Measurements from ENCODE around the gene EML2. TPM values are rescaled to one million over a fixed set of nuclear protein-coding genes. Genes with fewer than 3 reads are reported as not detected.

The EML2 gene
- total and polyA plus RNA-seq, 2 of the 8 experiments (the other 6 are each of a cell fraction or from before 2014, with no cell fraction given) = 28.8 to 29.4 TPM

DNA sequence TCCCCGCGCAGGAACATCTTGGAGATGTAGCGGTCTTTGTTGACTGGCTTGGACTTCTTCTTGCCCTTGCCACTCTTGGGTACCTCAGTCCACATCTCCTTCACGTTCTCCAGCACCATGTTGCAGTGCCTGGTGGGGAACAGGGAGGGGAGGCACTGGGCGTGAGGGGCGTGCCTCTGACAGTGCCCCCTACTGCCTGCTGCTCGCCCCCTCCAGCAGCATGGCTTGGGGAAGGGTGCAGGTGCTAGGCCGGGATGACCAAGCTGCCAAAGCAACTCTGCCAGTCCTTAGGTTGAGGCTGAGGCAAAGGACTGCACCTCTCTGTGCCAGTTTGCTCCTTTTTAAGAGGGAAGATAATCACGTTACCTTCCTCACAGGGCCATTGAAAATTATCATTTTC lies 48.4 kb upstream of the EML2 start:
- Histone ChIP-seq H3K14ac (ENCODE audit: insufficient read length) (no peak overlapping the region), H3K9me3 (ENCODE audit: insufficient read depth in 2 of 2, low read depth in 1 of 2, low read length in 1 of 2) (no peaks in the 10 kb centered on the region), H3K4me2 (ENCODE audit: insufficient read depth in 1 of 2, low read depth in 2 of 2, low read length in 2 of 2) (no peak overlapping the region), H3K4me1 (replicated peaks in 1 of 4; ENCODE audit: control insufficient read depth in 3 of 4, insufficient read depth in 4 of 4, low read length in 3 of 4) (no peaks in the 10 kb centered on the region), H3K4me3 (ENCODE audit: extremely low read depth in 1 of 4, insufficient read depth in 2 of 4, low read depth in 3 of 4, low read length in 4 of 4) (no peak overlapping the region), H2BK20ac (ENCODE audit: low read length) (no peak overlapping the region), H2BK15ac (ENCODE audit: low read length) (no peak overlapping the region), H3K4ac (replicated peaks; ENCODE audit: insufficient read length, low read depth, low read length) (no peak overlapping the region), H3K36me3 (ENCODE audit: control insufficient read depth in 2 of 4, insufficient read depth in 4 of 4, low read length in 3 of 4) (peaks cover 11 to 48% (median 30%) of the 10 kb centered on the region in 4 experiments), H2BK120ac (replicated peaks; ENCODE audit: low read depth, low read length) (no peak overlapping the region), H2AK5ac (ENCODE audit: low read depth, low read length) (no peak overlapping the region), H3K79me2 (ENCODE audit: control insufficient read depth in 1 of 2, insufficient read depth in 2 of 2, low read length in 2 of 2) (peaks cover 0 to 16% of the 10 kb centered on the region in 2 experiments; a peak in 3 of 4 replicates), H2AFZ (ENCODE audit: low read length) (no peak overlapping the region), H3K27me3 (replicated peaks in 1 of 4; ENCODE audit: control insufficient read depth in 3 of 4, extremely low read depth in 1 of 4, insufficient read depth in 3 of 4, low read length in 3 of 4) (no peaks in the 10 kb centered on the region), H3K23ac (ENCODE audit: insufficient read length) (no peak overlapping the region), H4K20me1 (replicated peaks in 1 of 2; ENCODE audit: control insufficient read depth in 1 of 2, insufficient read depth in 2 of 2, low read length in 2 of 2) (peaks cover 5 to 7% of the 10 kb centered on the region in 2 experiments), H4K8ac (ENCODE audit: extremely low read depth, insufficient read depth, low read length) (no peak overlapping the region), H3K23me2 (ENCODE audit: low read depth, low read length) (no peaks in the 10 kb centered on the region), H3K56ac (replicated peaks; ENCODE audit: insufficient read length, low read depth, low read length) (no peak overlapping the region), H3K27ac (ENCODE audit: low read depth, low read length) (no peak overlapping the region), H3K79me1 (ENCODE audit: low read depth, low read length) (peaks cover 3% of the 10 kb centered on the region; the same call in 1 of the 2 replicates), H4K5ac (ENCODE audit: insufficient read length, low read depth, low read length) (no peak overlapping the region), H3K18ac (ENCODE audit: extremely low read depth, low read length) (no peak overlapping the region), H3K9ac (replicated peaks in 1 of 4; ENCODE audit: extremely low read depth in 1 of 4, low read depth in 3 of 4, low read length in 3 of 4) (no peak overlapping the region; a peak in 1 of 7 replicates), H2BK12ac (ENCODE audit: low read depth, low read length) (no peak overlapping the region), H4K91ac (replicated peaks; ENCODE audit: insufficient read length, low read length) (no peak overlapping the region), H2BK5ac (ENCODE audit: low read depth, low read length) (no peak overlapping the region)
- CTCF ChIA-PET (ENCODE audit: partially characterized antibody) = interaction anchor here (0.6 to 9.0 kb wide), 2 partner anchors 7 to 9 kb away, joined by 3 to 98 read pairs; no protein-coding TSS in a partner anchor
- WGBS, 2 experiments (ENCODE audit: extremely low coverage in 1 of 2, insufficient coverage in 1 of 2, insufficient read length in 1 of 2, insufficient replicate concordance in 2 of 2, low coverage in 1 of 2, low lambda C conversion rate in 2 of 2, missing lambda C conversion rate in 1 of 2) = 95% methylated on average over 8 of the region's 9 CpGs; no CpG with 5 or more reads in 1 of the 2 experiments
- DNase-seq (ENCODE audit: low read depth in 1 of 2, low spot score in 2 of 2) = no peak
- no peak for FAIRE-seq
- POLR2A ChIA-PET (ENCODE audit: partially characterized antibody) = interaction anchor here (0.8 to 2.3 kb wide), 2 partner anchors 10 to 97 kb away, joined by 3 to 12 read pairs; no protein-coding TSS in a partner anchor
- TF ChIP-seq NANOG (IDR thresholded peaks at IDR 0.05; ENCODE audit: insufficient read depth, low read depth, low read length, poor library complexity, severe bottlenecking) = no peak
- TF ChIP-seq, protein P1, sequence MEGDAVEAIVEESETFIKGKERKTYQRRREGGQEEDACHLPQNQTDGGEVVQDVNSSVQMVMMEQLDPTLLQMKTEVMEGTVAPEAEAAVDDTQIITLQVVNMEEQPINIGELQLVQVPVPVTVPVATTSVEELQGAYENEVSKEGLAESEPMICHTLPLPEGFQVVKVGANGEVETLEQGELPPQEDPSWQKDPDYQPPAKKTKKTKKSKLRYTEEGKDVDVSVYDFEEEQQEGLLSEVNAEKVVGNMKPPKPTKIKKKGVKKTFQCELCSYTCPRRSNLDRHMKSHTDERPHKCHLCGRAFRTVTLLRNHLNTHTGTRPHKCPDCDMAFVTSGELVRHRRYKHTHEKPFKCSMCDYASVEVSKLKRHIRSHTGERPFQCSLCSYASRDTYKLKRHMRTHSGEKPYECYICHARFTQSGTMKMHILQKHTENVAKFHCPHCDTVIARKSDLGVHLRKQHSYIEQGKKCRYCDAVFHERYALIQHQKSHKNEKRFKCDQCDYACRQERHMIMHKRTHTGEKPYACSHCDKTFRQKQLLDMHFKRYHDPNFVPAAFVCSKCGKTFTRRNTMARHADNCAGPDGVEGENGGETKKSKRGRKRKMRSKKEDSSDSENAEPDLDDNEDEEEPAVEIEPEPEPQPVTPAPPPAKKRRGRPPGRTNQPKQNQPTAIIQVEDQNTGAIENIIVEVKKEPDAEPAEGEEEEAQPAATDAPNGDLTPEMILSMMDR (IDR thresholded peaks at IDR 0.05; ENCODE audit: control extremely low read depth in 1 of 3, insufficient read depth in 1 of 3, low read depth in 1 of 3, low read length in 3 of 3) = peak in 2 of 3 experiments; percentile 9 to 23; a peak in 2 of 4 replicates

Measured in H1 (cell line).